Muscle of arm (tissue), 14 donors: ENCODE data around the gene DOCK1. TPM values are rescaled to one million over a fixed set of nuclear protein-coding genes. Genes with fewer than 3 reads are reported as not detected.
"Not testable (repeated sequence)": the region's sequence is repeated elsewhere in the genome, so short reads cannot be mapped to it uniquely, and the experiment has no call there.

Source experiments
- DNase-seq: peaks from one replicate; pipeline ENCODE4 v3.0.0-alpha.2; 2013
- long read RNA-seq, 11 donors: transcript quantifications; one replicate each; lab custom pipeline, GENCODE V29; 2026
- polyA plus RNA-seq, 12 donors: library from polyadenylated mRNA; unstranded; fragments of 120-200 nt; gene quantifications; one replicate each; pipeline ENCODE4 v1.2.1, GENCODE V29; 2013; ENCODE audit not compliant: insufficient read length in 12 of 12

DOCK1 gene
- polyA plus RNA-seq, result 10 to 100 TPM in 11 of 12 donors, not detected in 1; 17.7 to 53.4 (median 34.0) TPM
- long read RNA-seq, donor 1, partial matches to known transcripts, result 5 of 5 reads
- long read RNA-seq, donor 1, other reads (novel, unspliced or antisense), result 0 of 5 reads
- long read RNA-seq, donor 2, result 0 reads
- long read RNA-seq, donor 3, full-length matches to known transcripts, result 1 of 1 reads
- long read RNA-seq, donor 3, partial matches to known transcripts, result 0 of 1 reads
- long read RNA-seq, donor 3, other reads (novel, unspliced or antisense), result 0 of 1 reads
- long read RNA-seq, donor 4, result 0 reads
- long read RNA-seq, donor 5, result 0 reads
- long read RNA-seq, donor 6, full-length matches to known transcripts, result 1 of 7 reads
- long read RNA-seq, donor 6, partial matches to known transcripts, result 6 of 7 reads
- long read RNA-seq, donor 6, other reads (novel, unspliced or antisense), result 0 of 7 reads
- long read RNA-seq, donor 7, result 0 reads
- long read RNA-seq, donor 8, partial matches to known transcripts, result 11 of 11 reads
- long read RNA-seq, donor 8, other reads (novel, unspliced or antisense), result 0 of 11 reads
- long read RNA-seq, donor 9, result 0 reads
- long read RNA-seq, donor 10, full-length matches to known transcripts, result 2 of 2 reads
- long read RNA-seq, donor 10, partial matches to known transcripts, result 0 of 2 reads
- long read RNA-seq, donor 10, other reads (novel, unspliced or antisense), result 0 of 2 reads
- long read RNA-seq, donor 11, result 0 reads

DNA sequence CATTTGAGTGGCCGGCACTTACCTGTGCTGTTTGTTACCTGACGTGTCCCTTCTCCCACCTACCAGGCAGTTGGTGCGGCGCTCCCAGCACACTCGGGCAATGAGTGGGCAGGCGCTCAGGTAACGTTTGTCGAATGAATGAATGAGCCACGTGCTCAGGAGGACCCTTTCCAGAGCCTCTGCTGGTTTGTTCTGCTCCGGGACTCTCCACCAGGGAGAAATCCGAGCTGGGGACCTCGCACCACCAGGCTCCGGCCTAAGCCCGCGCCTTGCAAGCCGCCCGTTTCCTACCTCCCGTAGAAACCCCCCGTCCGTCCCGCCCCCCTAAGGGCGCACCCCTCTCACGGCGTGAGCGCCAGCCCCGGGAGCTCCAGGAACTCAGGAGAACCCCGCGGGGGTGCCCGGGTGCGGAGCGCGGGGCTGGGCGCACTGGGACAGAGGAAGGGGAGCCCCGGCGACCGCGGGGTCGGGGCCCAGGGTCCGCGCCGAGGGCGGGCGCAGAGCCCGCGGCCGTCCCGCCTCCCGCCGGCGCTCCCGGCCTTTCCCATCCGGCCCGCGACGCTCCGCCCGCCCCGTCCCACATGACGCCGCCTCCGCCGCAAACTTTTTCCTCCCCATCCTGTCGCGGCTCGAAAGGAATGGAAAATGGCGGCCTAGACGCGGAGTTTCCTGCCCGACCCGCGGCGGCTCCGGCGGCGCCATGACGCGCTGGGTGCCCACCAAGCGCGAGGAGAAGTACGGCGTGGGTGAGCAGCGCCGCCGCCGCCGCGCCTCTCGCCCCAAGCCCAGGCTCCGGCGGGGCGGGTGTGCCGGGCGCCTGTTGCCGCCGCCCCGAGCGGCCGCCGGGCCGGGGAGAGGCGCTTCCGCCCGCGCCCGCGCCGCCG is at the start of gene DOCK1:
Gene DOCK1 (plus strand): TSS at position 611 of the 884 bp plus-strand sequence. CDS start 90 bp downstream, at position 701.
- DNase-seq, result peak; percentile 67

GRCh38 chr10:126857178-126857806 is 47.9 kb upstream of the DOCK1 start:
- DNase-seq, result no peak

GRCh38 chr10:126867567-126868365 is 37.5 kb upstream of the DOCK1 start:
- DNase-seq, result no peak

DNA sequence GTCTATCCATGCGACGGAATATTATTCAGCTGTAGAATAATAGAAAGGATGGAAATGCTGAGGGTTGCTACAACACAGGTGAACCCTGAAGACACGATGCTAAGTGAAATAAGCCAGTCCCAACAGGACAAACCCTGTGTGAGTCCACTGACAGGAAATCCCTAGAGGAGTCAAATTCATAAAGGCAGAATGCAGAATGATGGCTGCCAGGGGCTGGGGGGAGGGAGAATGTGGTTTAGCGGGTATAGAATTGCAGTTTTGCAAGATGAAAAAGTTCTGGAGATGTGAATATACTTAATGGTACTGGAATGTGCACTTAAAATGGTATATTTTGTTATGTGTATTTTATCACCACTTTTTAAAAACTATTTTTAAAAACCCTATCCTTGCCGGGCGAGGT is 36.9 kb upstream of the DOCK1 start:
- no peak for DNase-seq

DNA sequence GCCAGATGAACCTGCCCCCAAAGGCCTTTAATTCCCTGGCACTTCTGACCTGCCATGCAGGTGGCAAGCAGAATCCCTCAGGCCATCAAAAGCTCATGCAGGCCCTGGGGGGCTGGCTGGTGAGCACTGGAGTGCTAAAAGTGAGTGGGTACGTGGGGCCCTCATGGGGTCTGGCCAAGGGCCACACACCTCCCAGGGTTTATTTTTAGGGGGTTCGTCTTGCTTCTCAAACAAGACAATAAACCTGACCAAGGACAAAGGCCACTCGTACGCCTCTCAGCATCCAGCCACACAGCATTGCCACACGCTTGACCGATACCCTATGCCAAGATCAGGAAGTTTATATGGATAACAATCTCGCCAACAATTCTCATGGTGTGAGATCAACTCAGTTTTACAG is 33.1 kb upstream of the DOCK1 start:
- no peak for DNase-seq

DNA sequence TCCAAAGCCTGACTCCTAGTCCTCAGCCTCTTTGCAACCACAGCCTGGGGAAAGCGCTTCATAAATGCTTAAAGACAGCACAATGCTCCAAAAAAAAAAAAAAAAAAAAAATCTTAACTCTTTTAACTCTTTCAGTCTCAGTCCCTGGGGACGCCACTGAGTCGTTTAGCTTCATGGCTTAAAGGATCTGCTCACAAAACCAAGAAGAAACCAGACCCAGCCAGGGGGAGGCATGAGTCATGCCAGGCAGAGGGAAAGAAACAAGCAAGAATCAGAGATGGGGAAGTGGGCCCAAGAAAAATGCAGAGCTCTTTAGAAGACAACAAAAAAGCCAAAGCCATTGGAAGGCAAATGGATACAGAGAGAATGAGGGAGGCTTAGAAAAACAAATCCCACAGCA is 32.5 kb upstream of the DOCK1 start:
- no peak for DNase-seq

GRCh38 chr10:126876456-126876855 is 28.8 kb upstream of the DOCK1 start:
- DNase-seq, result no peak

GRCh38 chr10:126877390-126877789 is 27.8 kb upstream of the DOCK1 start:
- DNase-seq, result no peak

GRCh38 chr10:126878594-126878993 is 26.6 kb upstream of the DOCK1 start:
- no peak for DNase-seq

DNA sequence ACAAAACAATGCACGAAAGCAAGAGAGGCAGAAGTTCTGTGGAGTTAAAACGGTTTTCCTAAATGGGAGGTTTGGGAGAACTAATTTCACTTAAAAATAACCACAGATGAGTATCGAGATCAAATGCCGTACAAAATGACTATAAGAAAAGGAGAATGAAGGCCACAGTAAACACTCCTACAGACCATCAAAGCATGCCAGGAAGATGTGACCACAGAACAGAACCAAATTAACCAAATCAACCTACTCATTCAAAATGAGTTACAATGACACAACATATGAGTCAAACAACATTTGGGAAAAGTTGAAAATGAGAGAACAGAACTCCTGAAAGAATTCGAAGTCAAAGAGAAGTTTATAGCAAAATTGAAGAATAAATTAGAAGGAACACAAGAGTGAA is 24.3 kb upstream of the DOCK1 start:
- DNase-seq, result no peak

DNA sequence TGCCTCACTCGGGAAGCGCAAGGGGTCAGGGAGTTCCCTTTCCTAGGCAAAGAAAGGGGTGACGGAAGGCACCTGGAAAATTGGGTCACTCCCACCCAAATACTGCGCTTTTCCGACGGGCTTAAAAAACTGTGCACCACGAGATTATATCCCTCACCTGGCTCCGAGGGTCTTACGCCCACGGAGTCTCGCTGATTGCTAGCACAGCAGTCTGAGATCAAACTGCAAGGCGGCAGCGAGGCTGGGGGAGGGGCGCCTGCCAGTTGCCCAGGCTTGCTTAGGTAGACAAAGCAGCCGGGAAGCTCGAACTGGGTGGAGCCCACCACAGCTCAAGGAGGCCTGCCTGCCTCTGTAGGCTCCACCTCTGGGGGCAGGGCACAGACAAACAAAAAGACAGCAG is 23.2 kb upstream of the DOCK1 start:
- not testable (repeated sequence) for DNase-seq

GRCh38 chr10:126888436-126888835 is 16.8 kb upstream of the DOCK1 start:
- DNase-seq, result not testable (repeated sequence)

- DNase-seq, result no peak
Measured at GRCh38 chr10:126889421-126889820, 15.8 kb upstream of the DOCK1 start.

GRCh38 chr10:126890797-126891196 is 14.4 kb upstream of the DOCK1 start:
- DNase-seq, result not testable (repeated sequence)

GRCh38 chr10:126892226-126893175 is 12.7 kb upstream of the DOCK1 start:
- DNase-seq, result no peak

DNA sequence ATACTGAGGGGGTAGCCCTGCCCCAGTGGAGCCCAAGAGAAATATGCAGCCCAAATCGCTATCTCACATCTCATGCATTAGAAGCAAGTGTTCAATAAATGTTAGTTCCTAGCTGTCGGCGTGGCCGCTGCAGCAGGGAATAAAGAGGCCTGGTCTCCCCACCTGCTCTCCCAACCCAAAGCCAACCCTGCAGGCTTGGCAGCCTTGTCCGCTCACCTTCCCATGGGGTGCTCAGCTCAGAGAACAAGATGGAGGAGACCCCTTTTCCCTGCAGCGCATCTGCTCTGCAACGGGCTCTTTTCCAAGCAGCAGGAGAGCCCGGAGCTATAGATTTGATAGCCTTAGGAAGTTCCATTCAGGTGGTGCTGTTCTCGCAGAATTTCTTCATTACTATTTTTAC is 12.0 kb upstream of the DOCK1 start:
- no peak for DNase-seq

- DNase-seq, result no peak
Measured at GRCh38 chr10:126893841-126894240, 11.4 kb upstream of the DOCK1 start.

DNA sequence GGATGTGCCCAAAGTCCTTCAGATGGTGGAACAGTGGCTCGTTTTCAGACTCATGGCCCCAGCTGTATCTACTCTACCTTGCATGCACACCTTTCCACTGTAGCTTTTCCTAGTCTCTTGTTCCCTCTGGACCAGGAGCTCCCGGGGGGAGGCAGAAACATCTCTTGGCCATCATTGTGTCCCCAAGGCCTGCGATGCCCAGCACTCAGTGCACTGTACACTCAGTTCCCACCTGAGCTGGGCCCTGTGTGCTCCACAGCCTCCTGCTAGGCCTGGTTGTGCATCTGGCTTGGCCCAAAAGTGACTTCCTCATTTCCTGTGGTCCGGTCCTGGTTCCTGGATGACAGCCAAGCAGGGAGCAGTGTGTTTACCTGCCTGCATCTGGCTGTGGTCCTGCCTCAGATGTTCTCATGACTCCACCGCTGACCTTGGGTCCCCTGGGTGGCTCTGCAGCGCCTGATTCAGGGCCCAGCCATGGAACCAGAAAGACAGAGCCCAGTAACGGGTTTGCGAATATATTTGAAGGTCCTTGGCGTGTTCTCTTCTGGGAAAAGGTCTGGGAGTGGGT is 9.9 kb upstream of the DOCK1 start:
- DNase-seq, result no peak

- DNase-seq, result no peak
Measured at GRCh38 chr10:126898460-126898859, 6.8 kb upstream of the DOCK1 start.
